CD14-positive monocyte (primary cell): ENCODE data around the gene NTRK3. TPM values are rescaled to one million over a fixed set of nuclear protein-coding genes. Genes with fewer than 3 reads are reported as not detected.

Experiments
- DNase-seq, 3 donors: peaks; one replicate each; pipeline ENCODE4 v3.0.0-alpha.2; 2011 to 2022
- H2AFZ ChIP-seq: 2 replicates; pipeline ENCODE4 v1.6.0; 2012; ENCODE audit warnings: mild to moderate bottlenecking, low read depth, low read length, inconsistent platforms; ENCODE audit not compliant: insufficient read depth, poor library complexity, severe bottlenecking
- H3K27ac ChIP-seq, 2 donors: 1 replicate in 1 of 2; 2 replicates in 1 of 2; pipeline ENCODE4 v1.5.1; 2012 to 2013; ENCODE audit warnings: low read length in 2 of 2, control low read depth in 1 of 2, inconsistent platforms in 1 of 2, low read depth in 1 of 2, mild to moderate bottlenecking in 1 of 2
- H3K27me3 ChIP-seq, 2 donors: one replicate each; pipeline versions ENCODE4 v1.6.0 to v1.6.1; 2011 to 2013; ENCODE audit warnings: low read length in 2 of 2; ENCODE audit not compliant: control insufficient read depth in 2 of 2, insufficient read depth in 2 of 2
- H3K36me3 ChIP-seq, 2 donors: replicated peaks in 1 of 2; 1 replicate in 1 of 2; 2 replicates in 1 of 2; pipeline versions ENCODE4 v1.5.1 to v1.6.1; 2012 to 2013; ENCODE audit warnings: low read length in 2 of 2, control low read depth in 1 of 2, inconsistent platforms in 1 of 2, mild to moderate bottlenecking in 1 of 2; ENCODE audit not compliant: insufficient read depth in 2 of 2, control insufficient read depth in 1 of 2
- H3K4me1 ChIP-seq, 2 donors: 1 replicate in 1 of 2; 2 replicates in 1 of 2; pipeline versions ENCODE4 v1.5.1 to v1.6.1; 2012 to 2013; ENCODE audit warnings: low read length in 2 of 2, control low read depth in 1 of 2, inconsistent platforms in 1 of 2, mild to moderate bottlenecking in 1 of 2, moderate library complexity in 1 of 2; ENCODE audit not compliant: insufficient read depth in 2 of 2, control insufficient read depth in 1 of 2
- H3K4me2 ChIP-seq: replicated peaks from 2 replicates; pipeline ENCODE3; 2012; ENCODE audit warnings: low read length, moderate library complexity, mild to moderate bottlenecking; ENCODE audit not compliant: poor library complexity, severe bottlenecking; ENCODE audit errors: extremely low read depth
- H3K4me3 ChIP-seq, 3 experiments: fragments of 200-600 bp in 1 of 3; sonication (generic) in 1 of 3; replicated peaks in 1 of 3; 1 replicate in 2 of 3; 2 replicates in 1 of 3; pipeline ENCODE4 v1.5.1; 2011 to 2013; ENCODE audit warnings: low read length in 3 of 3, mild to moderate bottlenecking in 3 of 3, control low read depth in 2 of 3, low read depth in 2 of 3, inconsistent platforms in 1 of 3, moderate library complexity in 1 of 3
- H3K79me2 ChIP-seq: 2 replicates; pipeline ENCODE4 v1.6.0; 2012; ENCODE audit warnings: mild to moderate bottlenecking, control low read depth, inconsistent platforms, low read length, moderate library complexity; ENCODE audit not compliant: insufficient read depth
- H3K9ac ChIP-seq: 2 replicates; pipeline ENCODE4 v1.6.0; 2017; ENCODE audit warnings: low read length, mild to moderate bottlenecking; ENCODE audit not compliant: insufficient read depth, poor library complexity, severe bottlenecking
- H3K9me3 ChIP-seq, 2 donors: replicated peaks in 1 of 2; 1 replicate in 1 of 2; 2 replicates in 1 of 2; pipeline versions ENCODE4 v1.5.1 to v1.6.1; 2012 to 2013; ENCODE audit warnings: low read length in 2 of 2, control low read depth in 1 of 2; ENCODE audit not compliant: control insufficient read depth in 1 of 2, insufficient read depth in 1 of 2
- H4K20me1 ChIP-seq: 2 replicates; pipeline ENCODE4 v1.6.0; 2012; ENCODE audit warnings: mild to moderate bottlenecking, low read length, control low read depth, moderate library complexity; ENCODE audit not compliant: insufficient read depth
- H3K27ac Mint-ChIP-seq, 7 donors: one replicate each; pipeline ENCODE4 v1.8.0; 2020; ENCODE audit warnings: mild to moderate bottlenecking in 7 of 7, mixed read lengths in 7 of 7, moderate library complexity in 6 of 7, inconsistent platforms in 2 of 7
- H3K27me3 Mint-ChIP-seq, 3 donors: one replicate each; pipeline ENCODE4 v1.8.0; 2021 to 2022; ENCODE audit warnings: low read depth in 3 of 3, mild to moderate bottlenecking in 3 of 3, mixed read lengths in 3 of 3, moderate library complexity in 3 of 3, inconsistent platforms in 1 of 3
- H3K36me3 Mint-ChIP-seq, 2 donors: one replicate each; pipeline ENCODE4 v1.8.0; 2020; ENCODE audit warnings: mixed read lengths in 2 of 2, inconsistent platforms in 1 of 2, mild to moderate bottlenecking in 1 of 2
- H3K4me1 Mint-ChIP-seq: one replicate; pipeline ENCODE4 v1.8.0; 2020; ENCODE audit warnings: mild to moderate bottlenecking, mixed read lengths
- H3K4me3 Mint-ChIP-seq, 2 donors: one replicate each; pipeline ENCODE4 v1.8.0; 2020; ENCODE audit warnings: mild to moderate bottlenecking in 2 of 2, mixed read lengths in 2 of 2, moderate library complexity in 1 of 2
- H3K9me3 Mint-ChIP-seq, 7 donors: one replicate each; pipeline ENCODE4 v1.8.0; 2020 to 2022; ENCODE audit warnings: mixed read lengths in 7 of 7, mild to moderate bottlenecking in 6 of 7, moderate library complexity in 6 of 7, inconsistent platforms in 2 of 7
- CTCF ChIP-seq: fragments of 200-600 bp; IDR thresholded peaks from one replicate; pipeline ENCODE4 v1.8.0; 2022; ENCODE audit warnings: antibody characterized with exemption, mild to moderate bottlenecking
- WGBS: methylation state at CpG from one replicate; pipeline ENCODE4 v1.1.5; 2013; ENCODE audit warnings: missing lambda C conversion rate; ENCODE audit not compliant: insufficient coverage; 5-methylcytosine and 5-hydroxymethylcytosine counted together
- intact Hi-C, 2 donors: fragments of 100-400 bp; cut with micrococcal nuclease; formaldehyde crosslinking; loops; one replicate each; pipeline versions ENCODE4 v1.15.0 to v1.15.1; 2023
- polyA plus RNA-seq, 3 donors: library from polyadenylated mRNA; depleted of rRNA in 1 of 3; unstranded in 2 of 3; stranded (reverse) in 1 of 3; fragments of 300-500 nt in 2 of 3; fragments of >200 nt in 1 of 3; fragmentation: Illumina TruSeq in 2 of 3; gene quantifications; 1 replicate in 2 of 3; 2 replicates in 1 of 3; pipeline ENCODE4 v1.2.3, GENCODE V29; 2012 to 2021

Gene NTRK3
- polyA plus RNA-seq, 3 donors, result not detected

- TF ChIP-seq CTCF, result no peak
- H3K9me3 Mint-ChIP-seq, result peaks cover 0 to 8% (median 0%) of the 10 kb centered on the region in 7 donors
- DNase-seq, result no peak
- H3K27ac ChIP-seq, result no peak overlapping the region
- no peaks in the 10 kb centered on the region for H3K36me3 ChIP-seq
- no peaks in the 10 kb centered on the region for H3K36me3 Mint-ChIP-seq
- intact Hi-C loops, result no loop called here
- H3K4me3 Mint-ChIP-seq, result no peak overlapping the region
- no peak overlapping the region for H3K27ac Mint-ChIP-seq
- no peak overlapping the region for H3K4me2 ChIP-seq
- H3K4me1 Mint-ChIP-seq, result no peaks in the 10 kb centered on the region
- H2AFZ ChIP-seq, result no peak overlapping the region
- 93% methylated on average over 6 of the region's 6 CpGs for WGBS
- no peak overlapping the region for H3K4me3 ChIP-seq
- H3K27me3 ChIP-seq, result no peaks in the 10 kb centered on the region
- H3K9me3 ChIP-seq, result no peaks in the 10 kb centered on the region
- no peaks in the 10 kb centered on the region for H4K20me1 ChIP-seq
- no peak overlapping the region for H3K9ac ChIP-seq
- peaks cover 0 to 2% (median 0%) of the 10 kb centered on the region in 3 donors for H3K27me3 Mint-ChIP-seq
- no peaks in the 10 kb centered on the region for H3K4me1 ChIP-seq
- no peaks in the 10 kb centered on the region for H3K79me2 ChIP-seq
Measured at GRCh38 chr15:88106074-88106473, 150.5 kb downstream of the NTRK3 start.

- H3K9me3 Mint-ChIP-seq, result peaks cover 0 to 6% (median 2%) of the 10 kb centered on the region in 7 donors
- Histone ChIP-seq H4K20me1 (no peaks in the 10 kb centered on the region), H3K4me1 (no peaks in the 10 kb centered on the region), H3K36me3 (no peaks in the 10 kb centered on the region), H3K4me3 (no peak overlapping the region), H3K27ac (no peak overlapping the region), H3K4me2 (no peak overlapping the region), H3K27me3 (no peaks in the 10 kb centered on the region), H2AFZ (no peak overlapping the region), H3K9me3 (no peaks in the 10 kb centered on the region), H3K79me2 (no peaks in the 10 kb centered on the region), H3K9ac (no peak overlapping the region)
- no peaks in the 10 kb centered on the region for H3K36me3 Mint-ChIP-seq
- H3K27ac Mint-ChIP-seq, result no peak overlapping the region
- TF ChIP-seq CTCF, result no peak
- WGBS, result 65% methylated on average over 3 of the region's 3 CpGs
- no peaks in the 10 kb centered on the region for H3K4me1 Mint-ChIP-seq
- no peaks in the 10 kb centered on the region for H3K27me3 Mint-ChIP-seq
- intact Hi-C loops, result no loop called here
- DNase-seq, result no peak
- no peak overlapping the region for H3K4me3 Mint-ChIP-seq
Measured at GRCh38 chr15:88104357-88104756, 152.2 kb downstream of the NTRK3 start.
